T-cell (primary cell): Measurements from ENCODE around the gene ARHGAP10. TPM values are rescaled to one million over a fixed set of nuclear protein-coding genes. Genes with fewer than 3 reads are reported as not detected.

Experiments
- ATAC-seq, 4 experiments: fragments of 200-7000 bp in 3 of 4; fragments of 150-1000 bp in 1 of 4; cut with Tn5 transposase; replicated peaks in 1 of 4; 1 replicate in 3 of 4; 2 replicates in 1 of 4; pipeline ENCODE4 v1.10.0; 2021; ENCODE audit warnings: moderate library complexity in 3 of 4, mild to moderate bottlenecking in 2 of 4, moderate number of reproducible peaks in 1 of 4
- CTCF ChIA-PET, 2 donors: fragments of 300-600 bp; sonication (Branson Sonifier 250); formaldehyde crosslinking; loops; one replicate each; lab custom pipeline; 2022; ENCODE audit warnings: antibody characterized with exemption in 2 of 2; lab: Charles Lee
- POLR2A ChIA-PET, 2 donors: fragments of 300-600 bp; sonication (Branson Sonifier 250); formaldehyde crosslinking; loops; one replicate each; lab custom pipeline; 2022; ENCODE audit warnings: antibody characterized with exemption in 2 of 2; lab: Charles Lee
- DNase-seq, 35 experiments: peaks; one replicate each; pipeline versions ENCODE4 v3.0.0 to v3.0.0-alpha.2; 2013 to 2023
- H3K27ac ChIP-seq: one replicate; pipeline ENCODE4 v1.5.1; 2013; ENCODE audit warnings: low read length
- H3K27me3 ChIP-seq, 2 experiments: replicated peaks in 1 of 2; 1 replicate in 1 of 2; 2 replicates in 1 of 2; pipeline versions ENCODE4 v1.6.1 to v1.7.0; 2013; ENCODE audit warnings: low read length in 1 of 2, mixed read lengths in 1 of 2; ENCODE audit not compliant: control insufficient read depth in 2 of 2, insufficient read depth in 2 of 2; ENCODE audit errors: extremely low read depth in 1 of 2
- H3K36me3 ChIP-seq, 2 donors: 1 replicate in 1 of 2; 2 replicates in 1 of 2; pipeline versions ENCODE4 v1.6.1 to v1.7.0; 2013; ENCODE audit warnings: low read length in 1 of 2; ENCODE audit not compliant: control insufficient read depth in 2 of 2, insufficient read depth in 1 of 2; ENCODE audit errors: extremely low read depth in 1 of 2
- H3K4me1 ChIP-seq, 2 experiments: 1 replicate in 1 of 2; 2 replicates in 1 of 2; pipeline versions ENCODE4 v1.6.1 to v1.7.0; 2013; ENCODE audit warnings: low read length in 2 of 2, mixed read lengths in 1 of 2; ENCODE audit not compliant: insufficient read depth in 2 of 2, control insufficient read depth in 1 of 2; ENCODE audit errors: extremely low read depth in 1 of 2
- H3K4me3 ChIP-seq, 2 donors: 1 replicate in 1 of 2; 2 replicates in 1 of 2; pipeline versions ENCODE4 v1.5.1 to v1.7.0; 2013; ENCODE audit warnings: mild to moderate bottlenecking in 2 of 2, low read length in 1 of 2, moderate library complexity in 1 of 2; ENCODE audit not compliant: control insufficient read depth in 1 of 2; ENCODE audit errors: extremely low read depth in 1 of 2
- H3K9me3 ChIP-seq: 2 replicates; pipeline ENCODE4 v1.7.0; 2013
- H3K27ac Mint-ChIP-seq, 2 donors: one replicate each; pipeline ENCODE4 v1.8.0; 2020 to 2021; ENCODE audit warnings: mild to moderate bottlenecking in 2 of 2, mixed read lengths in 2 of 2
- H3K27me3 Mint-ChIP-seq, 2 donors: one replicate each; pipeline ENCODE4 v1.8.0; 2021 to 2022; ENCODE audit warnings: mixed read lengths in 2 of 2
- H3K36me3 Mint-ChIP-seq: one replicate; pipeline ENCODE4 v1.8.0; 2021; ENCODE audit warnings: mixed read lengths
- H3K4me1 Mint-ChIP-seq, 3 donors: one replicate each; pipeline ENCODE4 v1.8.0; 2020 to 2022; ENCODE audit warnings: mixed read lengths in 3 of 3, mild to moderate bottlenecking in 1 of 3
- H3K4me3 Mint-ChIP-seq, 3 donors: one replicate each; pipeline ENCODE4 v1.8.0; 2020 to 2022; ENCODE audit warnings: mild to moderate bottlenecking in 3 of 3, mixed read lengths in 3 of 3, moderate library complexity in 3 of 3
- H3K9me3 Mint-ChIP-seq, 3 donors: one replicate each; pipeline ENCODE4 v1.8.0; 2020 to 2022; ENCODE audit warnings: mixed read lengths in 3 of 3
- WGBS: methylation state at CpG from one replicate; pipeline ENCODE4 v1.1.5; 2013; ENCODE audit warnings: missing lambda C conversion rate; ENCODE audit not compliant: insufficient coverage; 5-methylcytosine and 5-hydroxymethylcytosine counted together
- total RNA-seq, 35 experiments: library from RNA in 6 of 35; stranded (reverse) in 6 of 35; fragments of 120-200 nt in 1 of 35; gene quantifications; one replicate each; pipeline versions ENCODE4 v1.2.1 to v1.2.4 and lab custom pipeline; 2013 to 2026

The ARHGAP10 gene
- total RNA-seq, 5 donors from 2014 or later (not counting 1 experiment from before 2014, with no cell fraction given) = 6.2 to 7.7 (median 6.8) TPM

DNA sequence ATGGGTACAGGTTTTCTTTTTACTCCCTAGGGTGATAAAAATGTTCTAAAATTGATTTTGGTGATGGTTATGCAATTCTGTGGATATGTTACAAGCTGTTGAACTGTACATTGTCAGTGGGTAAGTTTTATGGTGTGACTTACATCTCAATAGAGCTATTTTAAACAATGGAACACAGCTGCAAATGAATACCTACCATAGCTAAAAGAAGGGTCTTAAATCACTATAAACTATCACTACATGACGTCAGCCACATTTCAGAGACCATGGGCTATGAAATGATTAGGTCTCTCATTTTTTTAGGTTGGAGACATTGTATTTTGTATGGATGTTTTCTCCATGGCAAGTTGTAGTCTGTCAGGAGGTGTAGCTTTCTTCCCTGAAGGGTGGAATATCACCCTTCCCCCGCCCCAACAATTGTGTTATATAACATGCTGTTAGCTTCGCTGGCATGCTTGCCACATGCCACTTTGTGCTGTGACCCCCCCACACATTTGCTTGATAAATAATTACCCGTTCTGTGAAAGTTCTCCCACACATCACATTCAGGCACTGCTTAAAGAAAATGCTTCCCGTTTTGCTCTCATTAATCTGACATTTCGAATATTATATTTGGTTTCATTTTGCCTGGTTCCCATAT, 159.7 kb downstream of the ARHGAP10 start:
- Histone ChIP-seq H3K36me3 (no peaks in the 10 kb centered on the region), H3K4me3 (no peak overlapping the region), H3K9me3 (peaks cover 2% of the 10 kb centered on the region), H3K4me1 (no peaks in the 10 kb centered on the region), H3K27me3 (no peaks in the 10 kb centered on the region), H3K27ac (no peak overlapping the region)
- no peaks in the 10 kb centered on the region for H3K27me3 Mint-ChIP-seq
- H3K4me1 Mint-ChIP-seq = no peaks in the 10 kb centered on the region
- ATAC-seq (no peak), DNase-seq (no peak)
- ChIA-PET CTCF (no interaction called here), POLR2A (no interaction called here)
- 100% methylated on average over 1 of the region's 6 CpGs for WGBS
- H3K4me3 Mint-ChIP-seq = no peak overlapping the region
- H3K36me3 Mint-ChIP-seq = peaks cover 40% of the 10 kb centered on the region
- no peak overlapping the region for H3K27ac Mint-ChIP-seq
- H3K9me3 Mint-ChIP-seq = peaks cover 0 to 28% (median 9%) of the 10 kb centered on the region in 3 donors

DNA sequence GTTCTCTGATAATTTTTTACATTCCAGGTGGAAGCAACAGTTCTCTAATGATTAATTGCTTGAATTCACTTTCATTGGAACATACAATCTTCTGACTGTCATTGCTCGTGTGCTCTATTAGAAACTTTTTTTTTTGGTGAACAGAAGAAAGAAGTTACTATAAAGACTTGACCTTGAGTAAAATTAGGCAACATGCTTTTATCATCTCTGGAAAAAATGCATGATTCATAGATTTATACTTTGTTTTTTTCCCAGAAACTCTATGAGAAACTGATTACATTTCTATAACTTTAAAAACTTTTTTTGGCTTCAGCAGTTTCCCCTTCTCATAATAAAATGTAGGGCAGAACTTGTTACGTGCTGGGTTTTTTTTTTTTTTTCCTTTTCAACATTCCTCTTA, 167.6 kb downstream of the ARHGAP10 start:
- no CpG with 5 or more reads among the region's 2 CpGs for WGBS
- POLR2A ChIA-PET = no interaction called here
- H3K36me3 ChIP-seq = peaks cover 0 to 5% of the 10 kb centered on the region in 2 donors
- H3K27me3 ChIP-seq = no peaks in the 10 kb centered on the region
- no peak overlapping the region for H3K27ac ChIP-seq
- Mint-ChIP-seq H3K4me3 (no peak overlapping the region), H3K36me3 (peaks cover 23% of the 10 kb centered on the region), H3K4me1 (no peaks in the 10 kb centered on the region), H3K27ac (no peak overlapping the region), H3K27me3 (no peaks in the 10 kb centered on the region), H3K9me3 (peaks cover 7 to 17% (median 9%) of the 10 kb centered on the region in 3 donors)
- CTCF ChIA-PET = no interaction called here
- DNase-seq (no peak), ATAC-seq (no peak)
- no peaks in the 10 kb centered on the region for H3K4me1 ChIP-seq
- peaks cover 2% of the 10 kb centered on the region for H3K9me3 ChIP-seq
- H3K4me3 ChIP-seq = no peak overlapping the region

DNA sequence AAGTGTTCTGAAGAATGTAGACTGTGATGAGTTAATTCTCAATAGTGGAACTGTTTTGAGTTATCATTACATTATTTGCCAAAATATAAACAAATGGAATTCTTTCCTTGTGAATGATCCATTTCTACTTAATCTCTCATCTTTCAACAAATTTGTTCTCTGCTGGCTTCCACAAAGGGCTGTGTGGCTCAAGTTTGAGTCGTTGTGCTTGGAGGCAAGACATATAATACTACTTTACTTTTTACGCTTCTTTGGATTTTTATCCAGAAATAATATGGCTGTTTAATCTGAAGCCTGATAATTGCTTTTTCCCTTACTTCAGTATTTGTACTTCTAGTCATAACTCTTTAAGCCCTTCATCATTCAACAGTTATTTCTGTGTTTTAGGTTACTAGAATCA, 169.5 kb downstream of the ARHGAP10 start:
- H3K4me1 ChIP-seq = no peaks in the 10 kb centered on the region
- Mint-ChIP-seq H3K27me3 (no peaks in the 10 kb centered on the region), H3K9me3 (peaks cover 7 to 9% (median 9%) of the 10 kb centered on the region in 3 donors), H3K27ac (no peak overlapping the region), H3K36me3 (peaks cover 26% of the 10 kb centered on the region), H3K4me3 (no peak overlapping the region), H3K4me1 (no peaks in the 10 kb centered on the region)
- peaks cover 0 to 5% of the 10 kb centered on the region in 2 donors for H3K36me3 ChIP-seq
- DNase-seq (no peak), ATAC-seq (no peak)
- H3K27ac ChIP-seq = no peak overlapping the region
- ChIA-PET POLR2A (no interaction called here), CTCF (no interaction called here)
- no peaks in the 10 kb centered on the region for H3K27me3 ChIP-seq
- no CpG with 5 or more reads among the region's 2 CpGs for WGBS
- no peaks in the 10 kb centered on the region for H3K9me3 ChIP-seq
- no peak overlapping the region for H3K4me3 ChIP-seq

DNA sequence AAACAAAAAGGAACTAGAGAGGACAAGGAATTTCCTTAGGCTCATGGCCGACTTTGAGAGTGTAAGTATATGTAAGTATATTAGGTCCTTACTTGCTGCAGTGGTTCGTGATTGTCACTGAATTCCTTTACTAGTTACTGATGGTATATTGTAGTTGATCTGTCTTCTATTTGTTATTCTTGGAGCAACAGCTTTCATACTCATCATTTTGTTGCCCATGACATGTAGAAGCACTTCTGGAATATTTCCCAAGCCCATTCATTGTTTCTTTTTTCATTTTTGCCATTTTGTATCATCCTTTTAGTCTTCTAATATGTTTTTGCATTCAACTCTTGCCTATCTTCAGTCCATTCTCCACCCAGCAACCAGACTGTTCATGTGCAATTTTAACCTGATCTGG, 170.0 kb downstream of the ARHGAP10 start:
- no peak for ATAC-seq
- Histone ChIP-seq H3K27me3 (no peaks in the 10 kb centered on the region), H3K4me1 (no peaks in the 10 kb centered on the region), H3K27ac (no peak overlapping the region), H3K4me3 (no peak overlapping the region), H3K36me3 (peaks cover 0 to 5% of the 10 kb centered on the region in 2 donors), H3K9me3 (no peaks in the 10 kb centered on the region)
- no peak overlapping the region for H3K4me3 Mint-ChIP-seq
- no peaks in the 10 kb centered on the region for H3K4me1 Mint-ChIP-seq
- H3K36me3 Mint-ChIP-seq = peaks cover 30% of the 10 kb centered on the region
- H3K27ac Mint-ChIP-seq = no peak overlapping the region
- no peak for DNase-seq
- H3K27me3 Mint-ChIP-seq = no peaks in the 10 kb centered on the region
- POLR2A ChIA-PET = no interaction called here
- peaks cover 7 to 9% (median 9%) of the 10 kb centered on the region in 3 donors for H3K9me3 Mint-ChIP-seq
- CTCF ChIA-PET = no interaction called here
- no CpG with 5 or more reads among the region's 2 CpGs for WGBS

DNA sequence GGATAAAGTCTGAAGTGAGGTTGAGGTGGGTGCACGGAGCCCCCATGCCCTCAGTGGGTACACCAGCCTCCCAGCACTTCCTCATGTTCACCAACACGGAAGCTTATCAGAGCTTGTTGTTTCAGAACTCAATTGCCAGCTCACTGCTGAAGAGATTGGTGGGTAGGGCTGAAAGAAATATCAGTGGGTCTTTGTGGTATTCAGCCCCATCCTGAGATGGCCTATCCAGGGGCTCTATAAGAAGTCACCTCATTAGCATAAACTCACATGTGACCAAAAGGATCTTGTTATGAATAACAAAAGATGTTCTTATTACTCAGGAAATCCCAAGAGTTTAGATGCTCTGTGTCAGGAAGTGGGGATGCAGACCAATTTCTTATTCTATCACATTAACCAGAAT, 177.3 kb downstream of the ARHGAP10 start:
- H3K9me3 ChIP-seq = no peaks in the 10 kb centered on the region
- WGBS = no CpG with 5 or more reads among the region's 2 CpGs
- ChIA-PET POLR2A (no interaction called here), CTCF (interaction anchor here in 1 of 2 donors (0.7 to 0.9 kb wide), 2 partner anchors 42 to 200 kb away, joined by 3 to 4 read pairs; no protein-coding TSS in a partner anchor)
- Mint-ChIP-seq H3K4me3 (no peak overlapping the region), H3K27ac (no peak overlapping the region), H3K36me3 (peaks cover 35% of the 10 kb centered on the region), H3K4me1 (no peaks in the 10 kb centered on the region), H3K27me3 (no peaks in the 10 kb centered on the region), H3K9me3 (no peaks in the 10 kb centered on the region)
- no peaks in the 10 kb centered on the region for H3K36me3 ChIP-seq
- ATAC-seq (no peak), DNase-seq (no peak)
- H3K27me3 ChIP-seq = no peaks in the 10 kb centered on the region
- H3K4me1 ChIP-seq = no peaks in the 10 kb centered on the region
- no peak overlapping the region for H3K4me3 ChIP-seq
- no peak overlapping the region for H3K27ac ChIP-seq

DNA sequence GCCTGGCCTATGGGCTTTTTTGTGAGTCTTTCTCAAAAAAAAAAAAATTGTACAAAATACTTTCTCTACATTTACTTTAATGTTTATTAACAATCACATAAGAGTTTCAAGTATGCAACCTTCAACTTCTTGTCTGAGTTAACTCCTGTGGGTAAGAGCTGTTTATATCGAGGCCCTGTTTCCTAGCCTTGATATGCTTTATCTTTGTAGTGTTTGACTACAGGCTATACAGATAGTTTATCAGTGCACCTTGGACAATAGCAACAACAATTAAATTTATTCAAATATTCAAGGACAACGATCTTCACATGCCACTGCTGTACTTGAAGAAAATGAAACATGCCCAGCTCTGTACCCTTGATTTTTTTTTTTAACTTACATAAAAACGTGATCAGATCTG, 178.4 kb downstream of the ARHGAP10 start:
- Mint-ChIP-seq H3K4me3 (no peak overlapping the region), H3K9me3 (no peaks in the 10 kb centered on the region), H3K36me3 (peaks cover 42% of the 10 kb centered on the region), H3K4me1 (no peaks in the 10 kb centered on the region), H3K27ac (no peak overlapping the region), H3K27me3 (no peaks in the 10 kb centered on the region)
- H3K27ac ChIP-seq = no peak overlapping the region
- H3K4me1 ChIP-seq = no peaks in the 10 kb centered on the region
- CTCF ChIA-PET = interaction anchor here in 1 of 2 donors (0.7 kb wide), 1 partner anchor 45 kb away, joined by 3 read pairs; no protein-coding TSS in a partner anchor
- no peaks in the 10 kb centered on the region for H3K9me3 ChIP-seq
- no CpG with 5 or more reads among the region's 3 CpGs for WGBS
- no peak overlapping the region for H3K4me3 ChIP-seq
- ATAC-seq = no peak
- no peaks in the 10 kb centered on the region for H3K27me3 ChIP-seq
- H3K36me3 ChIP-seq = no peaks in the 10 kb centered on the region
- no peak for DNase-seq
- POLR2A ChIA-PET = no interaction called here
